Measurements from ENCODE around the gene FHIT. TPM values are rescaled to one million over a fixed set of nuclear protein-coding genes. Genes with fewer than 3 reads are reported as not detected.

The FHIT gene
- total and polyA plus RNA-seq, 10 of the 15 experiments (the other 5 are each of a cell fraction or from before 2014, with no cell fraction given) = 4.2 to 14.9 (median 9.4) TPM

DNA sequence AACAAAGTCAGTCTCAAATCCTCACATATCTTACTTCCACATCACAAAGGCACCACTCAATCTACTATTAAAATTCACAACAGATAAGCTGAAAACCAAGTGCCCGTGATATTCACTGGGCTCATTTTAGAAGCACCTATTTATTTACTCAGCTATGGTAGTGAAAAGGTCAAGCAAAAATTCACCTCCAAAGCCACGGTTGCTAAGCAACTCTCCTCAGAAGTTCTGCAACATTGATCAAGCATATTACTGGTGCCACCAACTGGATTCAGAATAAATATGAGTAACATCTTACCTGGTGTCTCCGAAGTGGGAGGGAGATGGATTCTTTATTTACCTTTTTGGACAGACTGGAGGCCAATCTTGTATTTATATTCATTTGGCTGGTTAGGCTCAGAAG lies 714.8 kb downstream of the FHIT start:
- H3K9me3 ChIP-seq (replicated peaks; ENCODE audit: control insufficient read depth, insufficient read depth, low read length) = no peaks in the 10 kb centered on the region
- no peak overlapping the region for H2AFZ ChIP-seq (ENCODE audit: control insufficient read depth, low read depth, low read length)
- H3K9ac ChIP-seq (ENCODE audit: control insufficient read depth, insufficient read depth, low read length) = no peak overlapping the region
- DNase-seq (ENCODE audit: low read depth, low spot score) (peak; percentile 66), FAIRE-seq (no peak), ATAC-seq (peak; percentile 98)
- H3K36me3 ChIP-seq (ENCODE audit: control insufficient read depth in 2 of 2, insufficient read depth in 2 of 2, low read length in 1 of 2) = no peaks in the 10 kb centered on the region
- WGBS (ENCODE audit: insufficient coverage, insufficient replicate concordance, low lambda C conversion rate, missing lambda C conversion rate) = 0% methylated on average over 3 of the region's 3 CpGs
- ChIA-PET RAD21 (ENCODE audit: unreplicated experiment) (interaction anchor here (1.3 to 1.5 kb wide), 3 partner anchors 10 to 19 kb away, joined by 3 to 5 read pairs (median 5); no protein-coding TSS in a partner anchor), POLR2A (interaction anchor here (1.5 kb wide), 1 partner anchor 20 kb away, joined by 4 read pairs; no protein-coding TSS in a partner anchor), CTCF (interaction anchor here (1.0 to 1.5 kb wide), 7 partner anchors 9 to 679 kb away, joined by 3 to 5 read pairs (median 3); no protein-coding TSS in a partner anchor), SMC1A (ENCODE audit: uncharacterized antibody, unreplicated experiment) (interaction anchor here (0.7 to 2.2 kb wide), 7 partner anchors 9 to 956 kb away, joined by 3 to 7 read pairs (median 4); no protein-coding TSS in a partner anchor)
- no peaks in the 10 kb centered on the region for H3K27me3 ChIP-seq (replicated peaks in 1 of 2; ENCODE audit: control insufficient read depth in 2 of 2, insufficient read depth in 2 of 2, low read length in 1 of 2)
- no peaks in the 10 kb centered on the region for H3K4me1 ChIP-seq (ENCODE audit: control insufficient read depth, insufficient read depth, low read length)
- no peak overlapping the region for H3K4me2 ChIP-seq (ENCODE audit: control insufficient read depth, insufficient read depth)
- no peaks in the 10 kb centered on the region for H4K20me1 ChIP-seq (ENCODE audit: control insufficient read depth, insufficient read depth)
- intact Hi-C loops (cut with micrococcal nuclease; ENCODE audit: unreplicated experiment) = no loop called here
- in situ Hi-C loops (cut with MboI) = no loop called here
- no peak overlapping the region for H3K4me3 ChIP-seq
- no TSS peak for BruUV-seq (replicated peaks)
- no peaks in the 10 kb centered on the region for H3K79me2 ChIP-seq (ENCODE audit: control insufficient read depth, insufficient read depth, low read length)
- no peak overlapping the region for H3K27ac ChIP-seq (ENCODE audit: control insufficient read depth, insufficient read depth)
- TF ChIP-seq CEBPZ (IDR thresholded peaks at IDR 0.05; ENCODE audit: low read depth, low read length) (no peak), IRF4 (IDR thresholded peaks at IDR 0.05; ENCODE audit: low read depth, low read length) (no peak), BCL3 (IDR thresholded peaks at IDR 0.05; ENCODE audit: borderline replicate concordance, insufficient read depth, low read depth, low read length, poor library complexity, severe bottlenecking) (no peak), BMI1 (IDR thresholded peaks at IDR 0.05; ENCODE audit: borderline replicate concordance) (peak; percentile 94), SPI1 (IDR thresholded peaks at IDR 0.05; ENCODE audit: borderline replicate concordance, insufficient read depth, low read depth, low read length) (no peak), RB1 (IDR thresholded peaks at IDR 0.05; ENCODE audit: borderline replicate concordance) (no peak), BCL11A (IDR thresholded peaks at IDR 0.05; ENCODE audit: low read depth, low read length) (no peak), SRF (IDR thresholded peaks at IDR 0.05; ENCODE audit: low read depth in 2 of 2, low read length in 2 of 2) (no peak), NR2F1 (conservative IDR thresholded peaks at IDR 0.05) (peak; percentile 98), IKZF1 (conservative IDR thresholded peaks at IDR 0.05) (0 out of 2 replicates have a peak, but pooled peaks have one; percentile 27)
- TF ChIP-seq, protein P1, sequence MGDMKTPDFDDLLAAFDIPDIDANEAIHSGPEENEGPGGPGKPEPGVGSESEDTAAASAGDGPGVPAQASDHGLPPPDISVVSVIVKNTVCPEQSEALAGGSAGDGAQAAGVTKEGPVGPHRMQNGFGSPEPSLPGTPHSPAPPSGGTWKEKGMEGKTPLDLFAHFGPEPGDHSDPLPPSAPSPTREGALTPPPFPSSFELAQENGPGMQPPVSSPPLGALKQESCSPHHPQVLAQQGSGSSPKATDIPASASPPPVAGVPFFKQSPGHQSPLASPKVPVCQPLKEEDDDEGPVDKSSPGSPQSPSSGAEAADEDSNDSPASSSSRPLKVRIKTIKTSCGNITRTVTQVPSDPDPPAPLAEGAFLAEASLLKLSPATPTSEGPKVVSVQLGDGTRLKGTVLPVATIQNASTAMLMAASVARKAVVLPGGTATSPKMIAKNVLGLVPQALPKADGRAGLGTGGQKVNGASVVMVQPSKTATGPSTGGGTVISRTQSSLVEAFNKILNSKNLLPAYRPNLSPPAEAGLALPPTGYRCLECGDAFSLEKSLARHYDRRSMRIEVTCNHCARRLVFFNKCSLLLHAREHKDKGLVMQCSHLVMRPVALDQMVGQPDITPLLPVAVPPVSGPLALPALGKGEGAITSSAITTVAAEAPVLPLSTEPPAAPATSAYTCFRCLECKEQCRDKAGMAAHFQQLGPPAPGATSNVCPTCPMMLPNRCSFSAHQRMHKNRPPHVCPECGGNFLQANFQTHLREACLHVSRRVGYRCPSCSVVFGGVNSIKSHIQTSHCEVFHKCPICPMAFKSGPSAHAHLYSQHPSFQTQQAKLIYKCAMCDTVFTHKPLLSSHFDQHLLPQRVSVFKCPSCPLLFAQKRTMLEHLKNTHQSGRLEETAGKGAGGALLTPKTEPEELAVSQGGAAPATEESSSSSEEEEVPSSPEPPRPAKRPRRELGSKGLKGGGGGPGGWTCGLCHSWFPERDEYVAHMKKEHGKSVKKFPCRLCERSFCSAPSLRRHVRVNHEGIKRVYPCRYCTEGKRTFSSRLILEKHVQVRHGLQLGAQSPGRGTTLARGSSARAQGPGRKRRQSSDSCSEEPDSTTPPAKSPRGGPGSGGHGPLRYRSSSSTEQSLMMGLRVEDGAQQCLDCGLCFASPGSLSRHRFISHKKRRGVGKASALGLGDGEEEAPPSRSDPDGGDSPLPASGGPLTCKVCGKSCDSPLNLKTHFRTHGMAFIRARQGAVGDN (IDR thresholded peaks at IDR 0.05) = no peak
